IMR-90 (cell line): ENCODE data around the gene ZNF718. TPM values are rescaled to one million over a fixed set of nuclear protein-coding genes. Genes with fewer than 3 reads are reported as not detected.

Experiments used
- ATAC-seq: fragments of 200-7000 bp; cut with Tn5 transposase; 2 replicates; pipeline ENCODE4 v1.9.1; 2020; ENCODE audit warnings: low read depth, mild to moderate bottlenecking, moderate library complexity
- BruUV-seq: library from RNA; stranded (reverse); fragments of 400-500 nt; replicated peaks from 2 replicates; lab custom pipeline; 2021; lab: Mats Ljungman, UMichigan
- CTCF ChIA-PET: fragments of 300-600 bp; formaldehyde crosslinking; extraction: SDS; loops from one replicate; lab custom pipeline; 2021; ENCODE audit warnings: antibody characterized with exemption; lab: Yijun Ruan, JAX
- POLR2A ChIA-PET: fragments of 300-600 bp; sonication (Branson Sonifier 250); formaldehyde crosslinking; loops from one replicate; lab custom pipeline; 2022; ENCODE audit warnings: antibody characterized with exemption; ENCODE audit not compliant: unreplicated experiment; lab: Charles Lee
- DNase-seq: peaks from one replicate; pipeline ENCODE4 v3.0.0; 2013
- H2AFZ ChIP-seq: replicated peaks from 2 replicates; pipeline ENCODE3; 2013; ENCODE audit warnings: low read length, mild to moderate bottlenecking; ENCODE audit not compliant: poor library complexity
- H2AK5ac ChIP-seq: 2 replicates; pipeline ENCODE4 v1.6.1; 2013; ENCODE audit warnings: low read depth, low read length, inconsistent platforms
- H2AK9ac ChIP-seq: replicated peaks from 2 replicates; pipeline ENCODE3; 2013; ENCODE audit warnings: mild to moderate bottlenecking, low read depth, low read length, moderate library complexity; ENCODE audit not compliant: poor library complexity
- H2BK120ac ChIP-seq: 2 replicates; pipeline ENCODE4 v1.6.1; 2013; ENCODE audit warnings: low read depth, low read length, inconsistent platforms
- H2BK15ac ChIP-seq: 3 replicates; pipeline ENCODE4 v1.6.1; 2013; ENCODE audit warnings: low read depth, low read length, inconsistent platforms
- H2BK20ac ChIP-seq: 2 replicates; pipeline ENCODE4 v1.6.1; 2013; ENCODE audit warnings: low read depth, mild to moderate bottlenecking, inconsistent platforms, low read length, moderate library complexity
- H2BK5ac ChIP-seq: 2 replicates; pipeline ENCODE4 v1.6.1; 2013; ENCODE audit warnings: mild to moderate bottlenecking, low read depth, low read length, inconsistent platforms; ENCODE audit not compliant: poor library complexity, severe bottlenecking
- H3K14ac ChIP-seq: replicated peaks from 2 replicates; pipeline ENCODE4 v1.6.1; 2013; ENCODE audit warnings: low read depth, low read length, inconsistent platforms
- H3K18ac ChIP-seq: 2 replicates; pipeline ENCODE4 v1.6.1; 2013; ENCODE audit warnings: low read depth, low read length, control low read depth
- H3K23ac ChIP-seq: 2 replicates; pipeline ENCODE4 v1.6.1; 2013; ENCODE audit warnings: low read depth, low read length, inconsistent platforms
- H3K27ac ChIP-seq: 2 replicates; pipeline ENCODE4 v1.5.1; 2013; ENCODE audit warnings: mild to moderate bottlenecking, control low read depth, low read length; ENCODE audit not compliant: insufficient read depth
- H3K27me3 ChIP-seq: 2 replicates; pipeline ENCODE4 v1.6.1; 2013; ENCODE audit warnings: low read length; ENCODE audit not compliant: control insufficient read depth, insufficient read depth
- H3K36me3 ChIP-seq: 2 replicates; pipeline ENCODE4 v1.6.1; 2013; ENCODE audit warnings: low read length, mixed read lengths; ENCODE audit not compliant: control insufficient read depth, insufficient read depth
- H3K4ac ChIP-seq: 2 replicates; pipeline ENCODE4 v1.6.1; 2013; ENCODE audit warnings: low read depth, low read length, inconsistent platforms
- H3K4me1 ChIP-seq: 2 replicates; pipeline ENCODE4 v1.6.1; 2013; ENCODE audit warnings: low read length, mixed read lengths; ENCODE audit not compliant: control insufficient read depth, insufficient read depth
- H3K4me2 ChIP-seq: 2 replicates; pipeline ENCODE4 v1.6.1; 2013; ENCODE audit warnings: low read depth, mild to moderate bottlenecking, control low read depth, low read length, moderate library complexity
- H3K4me3 ChIP-seq: 2 replicates; pipeline ENCODE4 v1.5.1; 2013; ENCODE audit warnings: low read depth, mild to moderate bottlenecking, control low read depth, low read length, moderate library complexity; ENCODE audit not compliant: insufficient read depth
- H3K56ac ChIP-seq: 2 replicates; pipeline ENCODE4 v1.6.1; 2013; ENCODE audit warnings: low read length, inconsistent platforms; ENCODE audit not compliant: insufficient read depth; ENCODE audit errors: extremely low read depth
- H3K79me1 ChIP-seq, 2 experiments: 2 replicates each; pipeline ENCODE4 v1.6.1; 2013; ENCODE audit warnings: low read length in 2 of 2, inconsistent platforms in 1 of 2, low read depth in 1 of 2
- H3K9ac ChIP-seq: 2 replicates; pipeline ENCODE4 v1.6.1; 2013; ENCODE audit warnings: low read depth, low read length, control low read depth
- H3K9me1 ChIP-seq: 2 replicates; pipeline ENCODE4 v1.6.1; 2013; ENCODE audit warnings: low read length, inconsistent platforms; ENCODE audit not compliant: insufficient read depth
- H3K9me3 ChIP-seq: 2 replicates; pipeline ENCODE4 v1.6.1; 2013; ENCODE audit warnings: low read length; ENCODE audit not compliant: control insufficient read depth, insufficient read depth
- H4K20me1 ChIP-seq: 2 replicates; pipeline ENCODE4 v1.6.1; 2013; ENCODE audit warnings: low read length, inconsistent platforms; ENCODE audit not compliant: insufficient read depth
- H4K5ac ChIP-seq: 2 replicates; pipeline ENCODE4 v1.6.1; 2013; ENCODE audit warnings: mild to moderate bottlenecking, low read depth, low read length, control low read depth
- H4K8ac ChIP-seq, 2 experiments: 2 replicates each; pipeline ENCODE4 v1.6.1; 2013; ENCODE audit warnings: low read depth in 2 of 2, low read length in 2 of 2, control low read depth in 1 of 2, inconsistent platforms in 1 of 2
- H4K91ac ChIP-seq: 2 replicates; pipeline ENCODE4 v1.6.1; 2013; ENCODE audit warnings: low read depth, low read length, inconsistent platforms; ENCODE audit not compliant: insufficient read depth
- BHLHE40 ChIP-seq: fragments of 150-350 bp; IDR thresholded peaks from 2 replicates; pipeline ENCODE4 v1.6.1; 2016; ENCODE audit warnings: mild to moderate bottlenecking, low read depth, low read length
- CEBPB ChIP-seq: IDR thresholded peaks from 2 replicates; pipeline ENCODE4 v1.6.1; 2012; ENCODE audit warnings: low read depth, low read length, improper control_type of control experiment
- CHD1 ChIP-seq: IDR thresholded peaks from 2 replicates; pipeline ENCODE4 v1.6.1; 2012; ENCODE audit warnings: low read depth, low read length, improper control_type of control experiment
- CTCF ChIP-seq: conservative IDR thresholded peaks from 2 replicates; pipeline ENCODE4 v1.5.1; 2012; ENCODE audit warnings: mild to moderate bottlenecking, low read depth, low read length, improper control_type of control experiment
- ELK1 ChIP-seq: fragments of 150-350 bp; IDR thresholded peaks from 2 replicates; pipeline ENCODE4 v1.6.1; 2016; ENCODE audit warnings: low read depth, mild to moderate bottlenecking, low read length, moderate library complexity, borderline replicate concordance
- FOS ChIP-seq: fragments of 150-350 bp; IDR thresholded peaks from 2 replicates; pipeline ENCODE4 v1.6.1; 2016; ENCODE audit warnings: low read depth, low read length
- MAFK ChIP-seq: IDR thresholded peaks from 2 replicates; pipeline ENCODE4 v1.6.1; 2012; ENCODE audit warnings: low read depth, low read length, improper control_type of control experiment
- MAZ ChIP-seq: IDR thresholded peaks from 2 replicates; pipeline ENCODE4 v1.6.1; 2012; ENCODE audit warnings: low read depth, mild to moderate bottlenecking, low read length, improper control_type of control experiment, moderate library complexity, borderline replicate concordance
- MXI1 ChIP-seq: IDR thresholded peaks from 2 replicates; pipeline ENCODE4 v1.6.1; 2012; ENCODE audit warnings: low read depth, mild to moderate bottlenecking, low read length, moderate library complexity, borderline replicate concordance
- NFE2L2 ChIP-seq: fragments of 150-350 bp; IDR thresholded peaks from 2 replicates; pipeline ENCODE4 v1.6.1; 2016; ENCODE audit warnings: low read depth, mild to moderate bottlenecking, low read length
- POLR2A ChIP-seq: IDR thresholded peaks from 2 replicates; pipeline ENCODE4 v1.6.1; 2012; ENCODE audit warnings: mild to moderate bottlenecking, low read depth, low read length
- RAD21 ChIP-seq: IDR thresholded peaks from 2 replicates; pipeline ENCODE4 v1.6.1; 2012; ENCODE audit warnings: low read length, improper control_type of control experiment
- RCOR1 ChIP-seq: IDR thresholded peaks from 2 replicates; pipeline ENCODE4 v1.6.1; 2012; ENCODE audit warnings: mild to moderate bottlenecking, low read length, improper control_type of control experiment; ENCODE audit not compliant: insufficient replicate concordance
- RFX5 ChIP-seq: IDR thresholded peaks from 2 replicates; pipeline ENCODE4 v1.8.0; 2012; ENCODE audit warnings: low read depth, mild to moderate bottlenecking, low read length, moderate library complexity
- SMC3 ChIP-seq: fragments of 150-350 bp; IDR thresholded peaks from 2 replicates; pipeline ENCODE4 v1.6.1; 2016; ENCODE audit warnings: low read depth, mild to moderate bottlenecking, antibody characterized with exemption, low read length, moderate library complexity
- USF2 ChIP-seq: fragments of 150-350 bp; IDR thresholded peaks from 2 replicates; pipeline ENCODE4 v1.6.1; 2017; ENCODE audit warnings: mild to moderate bottlenecking, antibody characterized with exemption, low read length, low read depth
- WGBS, 2 experiments: methylation state at CpG; one replicate each; pipeline versions ENCODE4 v1.1.5 to v1.1.7; 2013; ENCODE audit warnings: missing lambda C conversion rate in 2 of 2; ENCODE audit not compliant: insufficient read length in 1 of 2; ENCODE audit errors: extremely low coverage in 2 of 2; 5-methylcytosine and 5-hydroxymethylcytosine counted together
- dilution Hi-C: fragments of 300-500 bp; cut with HindIII; formaldehyde crosslinking; loops from one replicate; pipeline ENCODE4 v1.14.3; 2018; ENCODE audit warnings: low sequenced_read_pairs; ENCODE audit not compliant: unreplicated experiment
- in situ Hi-C: fragments of 300-500 bp; cut with MboI; formaldehyde crosslinking; loops from 3 replicates; pipeline ENCODE4 v1.14.3; 2019; ENCODE audit warnings: low sequenced_read_pairs, inconsistent platforms, mixed read lengths
- intact Hi-C: fragments of 100-400 bp; cut with micrococcal nuclease; formaldehyde crosslinking; loops from 2 replicates; pipeline ENCODE4 v1.10.0; 2022
- polyA plus RNA-seq, 3 experiments: library from polyadenylated mRNA; depleted of rRNA; stranded (reverse); fragments of >200 nt; gene quantifications; 2 replicates each; pipeline ENCODE4 v1.2.3, GENCODE V29; 2012; ENCODE audit warnings: low replicate concordance in 1 of 3
- total RNA-seq: library from RNA; depleted of rRNA; stranded (reverse); fragments of >200 nt; gene quantifications from 2 replicates; pipeline ENCODE4 v1.2.3, GENCODE V29; 2012

Gene ZNF718
- total and polyA plus RNA-seq, 2 of the 4 experiments (the other 2 are of a cell fraction) = 1.1 to 1.8 TPM

DNA sequence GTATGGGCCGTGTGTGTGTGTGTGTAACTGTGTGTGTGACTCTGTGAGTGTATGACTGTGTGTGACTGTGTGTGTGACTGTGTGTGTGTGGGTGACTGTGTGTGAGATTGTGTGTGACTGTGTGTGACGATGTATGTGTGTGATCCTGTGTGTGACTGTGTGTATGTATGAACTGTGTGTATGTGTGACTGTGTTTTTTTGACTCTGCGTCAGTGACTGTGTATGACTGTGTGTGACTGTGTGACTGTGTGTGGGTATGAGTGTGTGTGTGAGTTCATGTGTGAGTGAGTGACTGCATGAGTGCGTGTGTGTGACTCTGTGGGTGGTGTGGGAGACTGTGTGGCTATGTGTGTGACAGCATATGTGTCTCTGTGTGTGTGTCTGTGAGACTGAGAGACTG is 81.8 kb downstream of the ZNF718 start:
- Histone ChIP-seq H4K20me1 (no peaks in the 10 kb centered on the region), H2BK5ac (no peak overlapping the region), H3K4me1 (no peaks in the 10 kb centered on the region), H4K91ac (no peak overlapping the region), H3K9me1 (no peaks in the 10 kb centered on the region), H3K4me2 (no peak overlapping the region), H2BK120ac (no peak overlapping the region), H2BK20ac (no peak overlapping the region), H2AFZ (no peak overlapping the region), H3K14ac (no peak overlapping the region), H3K27ac (no peak overlapping the region), H3K18ac (no peak overlapping the region), H4K8ac (no peak overlapping the region), H3K36me3 (no peaks in the 10 kb centered on the region), H3K9ac (no peak overlapping the region), H3K56ac (no peak overlapping the region), H2AK5ac (no peak overlapping the region), H4K5ac (no peak overlapping the region), H2BK15ac (no peak overlapping the region), H3K4me3 (no peak overlapping the region), H2AK9ac (no peak overlapping the region), H3K23ac (no peak overlapping the region), H3K79me1 (no peaks in the 10 kb centered on the region), H3K4ac (no peak overlapping the region), H3K27me3 (no peaks in the 10 kb centered on the region), H3K9me3 (peaks cover 39% of the 10 kb centered on the region)
- in situ Hi-C loops = no loop called here
- POLR2A ChIA-PET = no interaction called here
- BruUV-seq = no TSS peak
- TF ChIP-seq RAD21 (no peak), BHLHE40 (no peak), CTCF (no peak), NFE2L2 (no peak), CEBPB (no peak), FOS (no peak), SMC3 (no peak), ELK1 (no peak), MAZ (no peak), POLR2A (no peak), RFX5 (no peak), MAFK (no peak), MXI1 (no peak), RCOR1 (no peak), CHD1 (no peak), USF2 (no peak)
- DNase-seq (no peak), ATAC-seq (no peak)
- 100% methylated on average over 2 of the region's 4 CpGs; no CpG with 5 or more reads in 1 of the 2 experiments for WGBS, 2 experiments
- dilution Hi-C loops = no loop called here
- CTCF ChIA-PET = no interaction called here
- intact Hi-C loops = no loop called here
